AML-193 (cell line): ENCODE data around the gene BIRC7.

Source experiments
- DNase-seq, 2 experiments: peaks; one replicate each; lab custom pipeline; 2025; lab: John Stamatoyannopoulos, UW

Gene BIRC7

DNA sequence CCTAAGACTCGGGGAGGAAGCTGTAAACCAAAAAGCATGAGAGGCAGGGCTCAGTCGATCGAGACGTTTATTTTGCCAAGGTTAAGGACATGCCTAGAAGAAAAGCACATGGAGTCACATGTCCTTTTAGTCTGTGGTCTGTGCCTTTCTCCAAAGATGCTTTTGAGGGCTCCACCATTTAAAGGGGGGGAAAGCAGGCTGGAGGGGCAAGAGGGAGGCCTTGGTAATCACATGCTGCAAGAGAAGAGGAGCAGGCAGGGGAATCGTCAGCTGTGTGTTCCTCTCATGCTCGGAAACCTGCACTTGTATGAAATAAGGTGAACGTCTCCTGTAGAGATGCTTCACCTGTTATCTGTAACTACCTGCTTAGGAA lies 10.6 kb upstream of the BIRC7 start:
- DNase-seq = no peak

DNA sequence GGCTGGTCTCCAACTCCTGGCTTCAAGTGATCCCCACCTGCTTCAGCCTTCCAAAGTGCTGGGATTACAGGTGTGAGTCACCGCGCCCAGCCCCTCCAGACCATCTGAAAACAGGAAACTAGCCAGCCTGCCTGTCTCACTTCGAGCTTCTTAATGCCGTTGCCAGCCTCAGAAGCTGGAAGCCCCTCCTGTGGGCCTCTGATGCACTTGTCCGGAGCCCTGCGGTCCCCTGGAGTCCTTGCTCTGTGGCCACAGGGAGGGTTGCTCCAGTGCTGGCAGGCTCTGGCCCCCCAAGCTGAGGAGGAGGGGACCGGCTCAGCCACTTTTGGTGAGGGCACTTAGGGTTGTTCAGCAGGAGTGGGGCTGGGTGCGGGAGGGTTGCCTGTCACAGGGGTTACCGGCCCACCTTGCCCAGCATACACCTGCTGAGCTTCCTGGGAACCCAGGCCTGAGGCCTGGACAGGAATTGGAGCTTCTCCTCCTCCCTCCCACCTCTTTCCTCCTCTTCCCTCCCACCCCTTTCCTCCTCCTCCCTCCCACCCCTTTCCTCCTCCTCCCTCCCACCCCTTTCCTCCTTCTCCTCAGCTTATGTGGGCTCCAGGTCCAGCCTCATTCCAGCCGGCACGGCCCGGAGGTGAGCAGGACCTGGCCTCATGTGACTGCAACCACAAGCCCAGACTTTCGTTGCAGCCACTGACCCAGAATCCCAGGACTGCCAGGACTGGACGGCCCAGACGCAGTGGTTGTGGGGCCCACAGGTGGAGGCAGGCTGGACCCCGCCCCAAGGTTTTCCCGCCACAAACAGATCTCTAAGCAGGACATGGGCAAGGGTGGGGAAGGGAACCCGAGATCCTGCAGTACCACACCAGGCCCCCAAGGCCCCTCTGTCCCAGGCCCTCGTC lies 9.4 kb upstream of the BIRC7 start:
- no peak for DNase-seq

DNA sequence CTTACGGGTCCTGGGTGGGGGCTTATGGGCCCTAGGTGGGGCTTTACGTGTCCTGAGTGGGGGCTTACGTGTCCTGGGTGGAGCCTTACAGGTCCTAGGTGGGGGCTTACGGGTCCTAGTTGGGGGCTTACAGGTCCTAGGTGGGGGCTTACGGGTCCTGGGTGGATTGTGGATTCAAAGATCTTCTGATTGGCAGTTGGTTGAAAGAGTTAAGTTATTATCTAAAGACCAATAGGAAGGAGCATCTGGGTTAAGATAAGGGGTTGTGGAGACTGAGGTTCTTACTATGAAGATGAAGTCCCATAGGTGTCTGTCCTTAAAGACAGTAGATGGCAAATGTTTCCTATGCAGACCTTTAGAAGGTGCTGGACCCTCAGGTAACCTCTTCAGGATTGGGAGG lies 8.4 kb upstream of the BIRC7 start:
- DNase-seq = no peak

DNA sequence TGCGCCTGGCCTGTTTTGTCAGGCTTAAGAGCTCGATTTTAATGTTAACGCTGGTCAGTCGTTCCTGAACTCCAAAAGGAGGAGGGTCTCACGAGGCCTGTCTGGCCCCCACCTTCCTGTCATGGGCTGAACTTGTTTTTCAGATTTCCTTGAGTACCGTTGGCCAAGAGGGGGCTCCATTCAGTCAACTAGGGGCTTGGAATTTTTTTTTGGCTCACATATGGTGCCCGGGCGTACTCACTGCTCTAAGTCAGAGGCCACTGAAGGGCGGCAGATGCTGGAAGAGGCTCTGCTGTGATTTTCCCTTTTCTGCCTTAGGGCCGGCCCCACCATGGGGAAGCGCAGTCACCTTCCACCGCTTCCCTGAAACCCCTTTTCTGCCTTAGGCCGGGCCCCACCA lies 6.9 kb upstream of the BIRC7 start:
- DNase-seq = no peak

DNA sequence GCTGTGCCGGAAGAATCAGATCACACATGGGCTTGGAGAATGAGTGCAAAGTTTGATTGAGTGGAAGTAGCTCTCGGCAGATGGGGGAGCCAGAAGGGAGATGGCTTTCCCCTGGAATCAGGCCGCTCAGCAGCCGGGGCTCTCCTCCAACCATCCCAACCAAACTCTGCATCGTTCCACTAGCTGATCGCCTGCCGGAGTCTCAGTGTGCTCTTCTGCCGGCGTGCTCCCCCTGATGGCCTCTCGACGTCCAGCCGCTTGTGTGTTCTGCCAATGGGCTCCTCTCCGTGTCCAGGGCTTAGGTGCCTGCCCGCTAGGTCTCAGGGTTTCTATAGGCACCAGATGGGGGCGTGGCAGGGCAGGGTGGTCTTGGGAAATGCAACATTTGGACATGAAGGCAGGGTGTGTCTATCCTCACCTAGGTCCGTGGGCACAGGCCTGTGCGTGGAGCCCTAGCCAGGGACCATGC lies 4.9 kb upstream of the BIRC7 start:
- no peak for DNase-seq

DNA sequence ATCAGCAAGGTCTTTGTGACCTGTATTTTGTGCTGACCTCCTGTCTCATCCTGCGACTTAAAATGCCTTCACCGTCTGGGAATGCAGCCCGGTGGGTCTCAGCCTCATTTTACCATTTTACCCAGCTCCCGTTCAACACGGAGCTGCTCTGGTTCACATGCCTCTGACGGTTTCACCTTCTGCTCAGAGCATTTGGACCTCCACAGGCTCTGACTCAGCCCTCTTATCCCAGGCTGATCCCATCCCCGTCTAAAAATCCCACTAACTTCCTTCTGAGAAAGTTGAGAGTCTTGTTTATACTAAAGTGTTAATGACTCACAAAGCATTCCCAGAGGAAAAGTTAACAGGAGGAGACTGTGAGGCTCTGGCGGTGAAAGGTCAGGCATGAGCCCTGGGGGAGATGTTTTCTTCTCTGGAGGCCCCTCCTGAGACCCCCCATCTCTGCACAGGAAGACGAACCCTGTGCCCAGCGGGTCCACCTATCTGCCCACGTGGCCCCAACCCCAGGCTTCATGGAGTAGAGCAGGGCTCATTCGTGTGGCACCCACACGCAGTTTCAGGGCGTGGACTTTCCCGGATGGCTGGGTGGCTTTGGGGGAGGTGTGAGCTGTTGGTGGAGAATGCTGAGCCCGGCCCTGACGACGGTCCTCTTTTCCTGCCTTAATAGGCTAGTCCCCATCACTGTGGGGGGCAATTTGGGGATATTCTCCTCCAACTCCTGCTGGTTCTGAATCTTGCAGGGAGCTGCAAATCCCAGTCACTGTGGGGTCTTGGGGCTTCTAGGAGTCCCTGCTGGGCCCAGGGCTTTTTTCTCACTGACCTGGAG lies 3.3 kb upstream of the BIRC7 start:
- no peak for DNase-seq

GRCh38 chr20:63233061-63233344 lies 2.7 kb upstream of the BIRC7 start:
- DNase-seq = no peak

GRCh38 chr20:63233924-63234323 lies 1.8 kb upstream of the BIRC7 start:
- DNase-seq = no peak

GRCh38 chr20:63234693-63235398 lies 859 bp upstream of the BIRC7 start:
- DNase-seq = no peak

GRCh38 chr20:63236116-63236837 lies 572 bp downstream of the BIRC7 start:
- DNase-seq = no peak

DNA sequence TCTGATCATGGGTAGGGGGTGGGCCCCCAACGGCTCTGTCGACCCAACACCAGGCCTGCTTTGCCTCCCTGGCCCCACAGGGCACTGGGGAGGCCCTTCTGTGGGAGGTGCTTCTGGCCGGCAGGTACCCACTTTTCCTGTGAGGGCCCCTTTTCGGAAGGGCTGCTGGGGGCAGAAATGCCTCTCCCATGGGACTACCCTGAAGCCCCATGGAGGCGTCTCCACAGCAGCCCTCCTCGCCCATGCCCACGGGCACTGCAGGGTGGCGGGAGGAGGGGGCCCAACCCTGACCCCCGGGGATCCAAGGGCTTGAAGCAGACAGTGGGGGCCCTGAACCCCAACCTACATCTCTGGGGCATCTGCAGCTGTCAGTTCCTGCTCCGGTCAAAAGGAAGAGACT lies 2.3 kb downstream of the BIRC7 start:
- DNase-seq = no peak

DNA sequence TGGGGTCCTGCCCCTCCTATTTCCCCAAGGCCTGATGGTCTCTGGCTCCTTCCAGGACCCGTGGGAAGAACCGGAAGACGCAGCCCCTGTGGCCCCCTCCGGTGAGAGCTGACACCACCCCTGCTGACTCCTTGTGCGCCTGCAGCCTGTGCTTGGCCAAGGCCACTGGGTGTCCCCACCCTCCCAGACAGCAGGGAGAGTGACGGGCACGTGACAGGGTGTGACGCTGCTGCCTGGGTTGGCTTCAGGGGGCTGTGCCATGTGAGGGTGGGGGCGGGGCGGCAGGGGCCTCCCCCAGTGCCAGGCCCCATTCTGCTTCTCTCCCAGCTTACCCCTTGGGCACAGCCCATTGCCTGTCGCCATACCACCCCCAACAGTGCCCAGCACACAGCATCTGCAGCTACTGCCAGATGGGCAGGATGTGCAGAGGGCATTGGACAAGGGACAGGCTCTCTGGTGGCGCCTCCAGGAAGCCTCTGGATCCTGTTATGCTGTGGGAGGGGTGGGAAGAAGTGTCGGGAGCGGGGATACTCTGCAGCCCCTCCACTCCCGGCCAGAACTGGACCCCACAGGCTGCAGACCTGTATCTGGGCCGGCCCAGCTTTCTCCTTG lies 2.9 kb downstream of the BIRC7 start:
- no peak for DNase-seq

DNA sequence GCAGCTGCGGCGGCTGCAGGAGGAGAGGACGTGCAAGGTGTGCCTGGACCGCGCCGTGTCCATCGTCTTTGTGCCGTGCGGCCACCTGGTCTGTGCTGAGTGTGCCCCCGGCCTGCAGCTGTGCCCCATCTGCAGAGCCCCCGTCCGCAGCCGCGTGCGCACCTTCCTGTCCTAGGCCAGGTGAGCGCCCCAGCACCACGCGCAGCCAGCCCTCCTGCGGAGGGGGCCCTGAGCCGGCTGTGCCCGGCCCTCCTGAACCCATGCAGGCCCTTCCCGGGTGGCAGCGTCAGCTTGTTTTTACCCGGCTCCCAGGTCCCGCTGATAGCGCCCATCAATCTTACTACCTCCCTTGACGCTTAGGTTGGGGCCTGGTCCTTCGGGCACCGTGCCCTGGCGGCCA lies 3.7 kb downstream of the BIRC7 start:
- DNase-seq = no peak

DNA sequence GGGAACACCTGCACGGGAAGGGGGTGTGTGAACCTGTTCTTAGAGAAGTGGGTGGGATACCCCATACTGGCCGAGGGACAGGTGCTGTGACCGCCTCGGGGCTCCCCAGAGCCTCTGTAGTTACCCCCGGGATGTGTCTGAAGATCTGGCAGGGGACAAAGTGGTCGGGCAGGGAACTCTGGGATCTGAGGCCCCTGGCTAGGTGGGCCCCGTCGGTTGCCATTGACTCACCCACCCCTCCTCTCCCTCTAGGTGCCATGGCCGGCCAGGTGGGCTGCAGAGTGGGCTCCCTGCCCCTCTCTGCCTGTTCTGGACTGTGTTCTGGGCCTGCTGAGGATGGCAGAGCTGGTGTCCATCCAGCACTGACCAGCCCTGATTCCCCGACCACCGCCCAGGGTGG lies 4.3 kb downstream of the BIRC7 start:
- no peak for DNase-seq

DNA sequence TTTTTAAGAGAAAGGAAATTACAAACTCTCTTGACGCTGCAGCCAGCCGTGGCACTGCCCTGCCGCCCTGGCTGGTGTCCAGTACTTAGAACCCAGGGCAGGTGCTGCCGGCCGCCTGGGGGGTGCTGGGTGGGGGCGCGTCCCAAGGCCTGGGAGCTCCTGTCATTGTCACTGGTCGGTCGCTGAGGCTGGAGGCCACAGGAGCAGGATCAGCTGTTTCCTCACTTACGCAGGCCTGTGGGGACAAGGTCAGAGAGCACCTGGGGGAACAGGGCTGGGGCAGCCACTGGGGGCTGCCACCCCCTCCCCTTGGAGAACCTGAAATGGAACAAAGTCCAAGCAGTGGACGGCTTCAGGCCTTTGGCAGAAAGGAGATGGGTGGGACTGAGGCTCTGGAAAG lies 5.6 kb downstream of the BIRC7 start:
- no peak for DNase-seq

GRCh38 chr20:63242736-63243135 lies 7.0 kb downstream of the BIRC7 start:
- no peak for DNase-seq

DNA sequence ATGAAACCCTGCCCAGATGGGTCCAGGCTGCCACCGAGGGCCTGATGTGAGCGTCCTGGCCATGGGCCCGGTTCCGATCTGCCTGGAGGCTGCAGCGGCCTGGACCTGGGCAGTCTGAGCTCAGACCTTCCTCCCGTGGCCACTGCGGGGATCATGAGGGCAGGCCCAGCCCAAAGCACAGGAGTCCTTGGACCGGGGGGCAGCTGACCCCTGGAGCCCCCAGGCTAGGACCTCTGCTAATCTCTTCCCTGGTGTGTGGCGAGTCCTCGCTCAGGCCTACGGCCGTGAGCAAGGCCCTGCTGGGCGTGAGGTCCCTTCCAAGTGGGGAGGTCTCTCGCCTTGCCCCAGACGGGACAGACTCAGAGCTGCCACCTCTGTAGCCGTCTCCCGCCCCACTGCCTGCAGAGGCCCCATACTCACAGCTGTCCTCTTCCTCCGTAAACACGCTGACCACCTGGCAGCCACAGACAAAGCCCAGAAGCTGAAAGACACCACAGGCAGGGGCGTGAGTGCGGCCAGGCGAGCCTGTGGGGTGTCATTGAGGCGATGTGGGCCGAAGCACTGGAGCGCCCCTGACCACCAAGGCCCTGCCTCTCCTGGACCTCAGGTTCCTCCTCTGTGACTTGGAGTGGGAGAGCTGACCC lies 8.0 kb downstream of the BIRC7 start:
- no peak for DNase-seq

GRCh38 chr20:63244468-63244867 lies 8.8 kb downstream of the BIRC7 start:
- no peak for DNase-seq

DNA sequence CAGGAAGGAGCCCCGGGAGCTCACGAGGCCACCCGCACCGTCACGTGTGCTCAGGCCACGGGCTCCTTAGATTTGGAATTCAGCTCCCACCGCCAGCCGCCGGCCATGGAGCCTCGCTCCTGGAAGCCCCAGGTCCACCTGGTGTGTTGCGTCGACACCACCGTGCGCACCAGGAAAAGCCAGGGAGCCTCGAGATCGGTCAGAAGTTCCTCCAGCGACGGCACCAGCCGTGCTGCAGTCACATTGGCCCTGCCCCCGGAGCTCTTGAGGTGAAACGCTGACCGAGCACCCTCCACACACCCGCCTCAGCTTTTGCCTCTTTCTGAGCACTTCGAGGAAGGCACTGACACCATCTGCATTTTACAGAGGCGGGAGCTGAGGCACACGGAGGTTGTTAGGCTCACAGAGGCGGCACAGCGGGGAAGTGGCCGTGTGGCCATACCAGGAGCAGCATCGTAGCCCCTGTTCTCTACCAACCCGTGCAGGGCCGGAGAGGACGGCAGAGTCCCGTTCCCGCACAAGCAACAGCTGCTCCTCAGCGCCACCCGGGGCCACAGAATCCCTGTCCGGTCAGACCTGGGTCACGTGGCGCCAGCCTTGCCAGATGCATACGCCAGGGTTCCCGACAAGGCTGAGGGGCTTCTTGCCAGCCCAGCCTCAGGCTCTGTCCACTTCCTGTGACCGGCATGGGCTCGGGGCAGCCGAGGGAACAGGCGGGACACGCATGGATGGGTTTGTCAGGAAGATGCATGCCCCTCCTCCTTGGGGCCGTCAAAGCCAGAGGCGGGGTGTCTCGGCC lies 11.0 kb downstream of the BIRC7 start:
- DNase-seq = no peak

DNA sequence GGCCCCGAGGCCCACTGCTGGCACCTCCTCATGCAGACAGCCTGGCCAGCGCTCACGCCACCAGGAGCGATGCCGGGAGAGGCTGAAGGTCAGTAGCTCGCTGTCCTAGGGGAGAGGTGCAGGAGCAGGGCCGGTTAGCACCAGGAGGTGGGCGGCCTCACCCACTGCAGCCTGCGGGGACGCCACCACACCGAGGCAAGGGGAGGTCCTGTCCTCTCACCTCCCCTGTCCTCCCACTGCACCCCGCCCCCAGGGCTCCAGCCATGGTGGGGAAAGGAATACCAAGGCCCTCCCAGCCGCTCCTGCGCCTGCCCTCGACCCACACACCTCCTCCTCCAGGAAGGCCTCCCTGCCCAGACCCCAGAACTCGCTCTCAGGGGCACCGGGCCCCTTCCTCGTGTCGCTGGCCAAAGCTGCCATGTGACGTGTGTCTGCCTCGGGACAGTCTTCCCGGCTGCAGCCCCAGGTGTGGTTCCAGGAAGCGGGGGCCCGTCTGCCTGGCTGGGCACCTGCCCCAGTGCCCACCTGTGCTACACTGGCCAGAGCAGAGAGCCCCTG lies 12.0 kb downstream of the BIRC7 start:
- no peak for DNase-seq
